ENCODE data around the gene PLK3.

DNA sequence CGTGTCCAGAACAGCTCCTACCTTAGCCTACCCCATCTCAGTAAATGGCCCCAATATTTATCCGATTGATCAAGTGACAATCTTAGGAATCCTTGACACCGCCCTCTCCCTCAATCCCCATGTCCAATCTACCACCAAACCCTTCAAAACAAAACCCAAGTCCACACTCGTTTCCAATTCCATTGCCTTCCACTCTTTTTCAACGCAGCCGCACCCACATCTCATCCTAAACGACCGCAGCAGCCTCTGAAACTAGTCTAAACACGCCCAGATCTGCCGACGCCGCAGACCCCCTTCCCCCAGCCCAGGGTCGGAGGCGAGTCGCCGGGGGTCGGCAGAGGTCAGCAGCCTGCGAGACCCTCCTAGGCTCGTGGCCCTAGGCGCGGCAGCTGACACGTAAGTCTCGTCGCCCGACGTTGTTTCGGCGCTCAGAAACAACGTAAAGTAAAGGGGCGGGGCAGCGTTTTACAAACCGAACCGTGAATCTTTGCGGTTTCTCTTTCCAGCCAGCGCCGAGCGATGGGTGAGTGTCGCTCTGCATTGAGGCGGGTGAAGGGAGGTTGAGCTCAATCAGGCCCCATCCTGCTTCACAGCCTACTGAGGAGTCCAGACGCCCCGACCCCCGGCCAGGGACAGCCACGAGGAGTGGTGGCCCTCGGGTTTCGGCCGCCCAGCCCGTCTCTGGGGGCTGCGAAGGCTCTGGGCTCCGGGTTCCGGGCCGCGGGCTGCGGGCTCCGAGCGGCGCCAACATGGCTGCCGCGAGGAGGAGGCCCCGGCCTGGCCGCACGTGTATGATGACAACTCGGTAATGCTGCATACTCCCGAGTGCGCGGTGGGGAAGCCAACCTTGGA is 24.9 kb upstream of the PLK3 start, which contains the start of gene RPS8:
- TF ChIP-seq, protein P1, sequence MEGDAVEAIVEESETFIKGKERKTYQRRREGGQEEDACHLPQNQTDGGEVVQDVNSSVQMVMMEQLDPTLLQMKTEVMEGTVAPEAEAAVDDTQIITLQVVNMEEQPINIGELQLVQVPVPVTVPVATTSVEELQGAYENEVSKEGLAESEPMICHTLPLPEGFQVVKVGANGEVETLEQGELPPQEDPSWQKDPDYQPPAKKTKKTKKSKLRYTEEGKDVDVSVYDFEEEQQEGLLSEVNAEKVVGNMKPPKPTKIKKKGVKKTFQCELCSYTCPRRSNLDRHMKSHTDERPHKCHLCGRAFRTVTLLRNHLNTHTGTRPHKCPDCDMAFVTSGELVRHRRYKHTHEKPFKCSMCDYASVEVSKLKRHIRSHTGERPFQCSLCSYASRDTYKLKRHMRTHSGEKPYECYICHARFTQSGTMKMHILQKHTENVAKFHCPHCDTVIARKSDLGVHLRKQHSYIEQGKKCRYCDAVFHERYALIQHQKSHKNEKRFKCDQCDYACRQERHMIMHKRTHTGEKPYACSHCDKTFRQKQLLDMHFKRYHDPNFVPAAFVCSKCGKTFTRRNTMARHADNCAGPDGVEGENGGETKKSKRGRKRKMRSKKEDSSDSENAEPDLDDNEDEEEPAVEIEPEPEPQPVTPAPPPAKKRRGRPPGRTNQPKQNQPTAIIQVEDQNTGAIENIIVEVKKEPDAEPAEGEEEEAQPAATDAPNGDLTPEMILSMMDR (conservative IDR thresholded peaks at IDR 0.05) = 0 out of 2 replicates have a peak, but pooled peaks have one; percentile 10
- no peak for TF ChIP-seq EZH2 (IDR thresholded peaks at IDR 0.05; ENCODE audit: low read depth)

All from PC-9 (cell line).